Astrocyte (in vitro differentiated cells and primary cell): Measurements from ENCODE around the gene SETD7. TPM values are rescaled to one million over a fixed set of nuclear protein-coding genes. Genes with fewer than 3 reads are reported as not detected.

Experiments used
- DNase-seq: peaks from one replicate; pipeline ENCODE4 v3.0.0-alpha.2; 2010; ENCODE audit warnings: low read depth
- FAIRE-seq: peaks from 2 replicates; lab custom pipeline; 2011; peaks lifted over from hg19 to GRCh38; lab: Jason Lieb, UNC
- H2AFZ ChIP-seq: 2 replicates; pipeline ENCODE4 v1.6.0; 2012; ENCODE audit warnings: low read depth, low read length, inconsistent platforms
- H3K27ac ChIP-seq: 2 replicates; pipeline ENCODE4 v1.5.1; 2011; ENCODE audit warnings: low read depth, low read length, inconsistent platforms
- H3K27me3 ChIP-seq: 2 replicates; pipeline ENCODE4 v1.6.0; 2011; ENCODE audit warnings: low read length, inconsistent platforms; ENCODE audit not compliant: insufficient read depth
- H3K36me3 ChIP-seq: 2 replicates; pipeline ENCODE4 v1.5.1; 2011; ENCODE audit warnings: low read length, inconsistent platforms; ENCODE audit not compliant: insufficient read depth
- H3K4me1 ChIP-seq: 2 replicates; pipeline ENCODE4 v1.5.1; 2011; ENCODE audit warnings: low read length, inconsistent platforms; ENCODE audit not compliant: insufficient read depth
- H3K4me2 ChIP-seq: 2 replicates; pipeline ENCODE4 v1.6.0; 2012; ENCODE audit warnings: low read length, inconsistent platforms
- H3K4me3 ChIP-seq: 2 replicates; pipeline ENCODE4 v1.5.1; 2011; ENCODE audit warnings: low read depth, mild to moderate bottlenecking, low read length, inconsistent platforms; ENCODE audit not compliant: insufficient read depth
- H3K79me2 ChIP-seq: 2 replicates; pipeline ENCODE4 v1.6.0; 2012; ENCODE audit warnings: mild to moderate bottlenecking, low read length, inconsistent platforms; ENCODE audit not compliant: insufficient read depth
- H3K9ac ChIP-seq: 2 replicates; pipeline ENCODE4 v1.6.0; 2012; ENCODE audit warnings: mild to moderate bottlenecking, low read length, inconsistent platforms
- H3K9me3 ChIP-seq: 2 replicates; pipeline ENCODE4 v1.5.1; 2012; ENCODE audit warnings: low read depth, mild to moderate bottlenecking, low read length, inconsistent platforms; ENCODE audit not compliant: insufficient read depth
- H4K20me1 ChIP-seq: 2 replicates; pipeline ENCODE4 v1.6.0; 2012; ENCODE audit warnings: low read length, inconsistent platforms; ENCODE audit not compliant: insufficient read depth
- H3K27ac Mint-ChIP-seq: one replicate; pipeline ENCODE4 v1.8.0; 2021; ENCODE audit warnings: mild to moderate bottlenecking, mixed read lengths; ENCODE audit not compliant: unreplicated experiment
- H3K27me3 Mint-ChIP-seq: one replicate; pipeline ENCODE4 v1.8.0; 2021; ENCODE audit warnings: low read depth, mixed read lengths; ENCODE audit not compliant: unreplicated experiment
- H3K36me3 Mint-ChIP-seq: one replicate; pipeline ENCODE4 v1.8.0; 2021; ENCODE audit warnings: low read depth, mixed read lengths; ENCODE audit not compliant: unreplicated experiment
- H3K4me1 Mint-ChIP-seq: one replicate; pipeline ENCODE4 v1.8.0; 2021; ENCODE audit warnings: low read depth, mixed read lengths; ENCODE audit not compliant: unreplicated experiment
- H3K4me3 Mint-ChIP-seq: one replicate; pipeline ENCODE4 v1.8.0; 2021; ENCODE audit warnings: mild to moderate bottlenecking, moderate library complexity, mixed read lengths; ENCODE audit not compliant: unreplicated experiment
- H3K9me3 Mint-ChIP-seq: one replicate; pipeline ENCODE4 v1.8.0; 2021; ENCODE audit warnings: mild to moderate bottlenecking, mixed read lengths; ENCODE audit not compliant: unreplicated experiment
- EZH2 ChIP-seq: IDR thresholded peaks from 2 replicates; pipeline ENCODE4 v1.6.1; 2012; ENCODE audit warnings: mild to moderate bottlenecking, low read length, inconsistent platforms; ENCODE audit not compliant: insufficient read depth
- total RNA-seq: library from RNA; stranded (reverse); gene quantifications from 2 replicates; pipeline ENCODE4 v1.2.1, GENCODE V29; 2021
- TF ChIP-seq, protein P1 (sequence below): IDR thresholded peaks from 2 replicates; pipeline ENCODE4 v1.5.1; 2011; ENCODE audit warnings: low read depth, mild to moderate bottlenecking, inconsistent platforms, low read length, moderate library complexity; ENCODE audit not compliant: insufficient read depth

The SETD7 gene
- total RNA-seq, 1 donor from 2014 or later, result 55.0 TPM

DNA sequence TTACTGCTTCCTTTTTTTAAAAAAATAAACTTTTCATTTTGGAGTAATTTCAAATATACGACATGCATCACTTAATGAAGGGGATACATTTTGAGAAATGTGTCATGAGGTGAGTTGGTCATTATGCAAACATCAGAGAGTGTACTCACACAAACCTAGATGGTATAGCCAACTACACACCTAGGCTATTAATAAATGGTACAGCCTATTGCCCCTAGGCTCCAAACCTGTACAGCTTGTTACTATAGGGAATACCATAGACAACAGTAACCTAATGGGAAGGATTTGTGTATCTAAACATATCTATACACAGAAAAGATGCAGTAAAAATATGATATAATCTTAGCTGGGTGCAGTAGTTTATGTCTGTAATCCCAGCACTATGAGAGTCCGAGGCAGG lies 29.1 kb downstream of the SETD7 start:
- peaks cover 12% of the 10 kb centered on the region for H3K36me3 Mint-ChIP-seq
- Histone ChIP-seq H3K4me1 (no peaks in the 10 kb centered on the region), H3K27ac (no peak overlapping the region), H2AFZ (no peak overlapping the region), H3K27me3 (no peaks in the 10 kb centered on the region), H4K20me1 (peaks cover 23% of the 10 kb centered on the region), H3K36me3 (peaks cover 16% of the 10 kb centered on the region), H3K4me2 (no peak overlapping the region), H3K79me2 (no peaks in the 10 kb centered on the region), H3K9ac (no peak overlapping the region), H3K4me3 (no peak overlapping the region), H3K9me3 (no peaks in the 10 kb centered on the region)
- FAIRE-seq (no peak), DNase-seq (no peak)
- no peaks in the 10 kb centered on the region for H3K27me3 Mint-ChIP-seq
- peaks cover 25% of the 10 kb centered on the region for H3K4me1 Mint-ChIP-seq
- H3K27ac Mint-ChIP-seq, result no peak overlapping the region
- no peaks in the 10 kb centered on the region for H3K9me3 Mint-ChIP-seq
- TF ChIP-seq, protein P1, sequence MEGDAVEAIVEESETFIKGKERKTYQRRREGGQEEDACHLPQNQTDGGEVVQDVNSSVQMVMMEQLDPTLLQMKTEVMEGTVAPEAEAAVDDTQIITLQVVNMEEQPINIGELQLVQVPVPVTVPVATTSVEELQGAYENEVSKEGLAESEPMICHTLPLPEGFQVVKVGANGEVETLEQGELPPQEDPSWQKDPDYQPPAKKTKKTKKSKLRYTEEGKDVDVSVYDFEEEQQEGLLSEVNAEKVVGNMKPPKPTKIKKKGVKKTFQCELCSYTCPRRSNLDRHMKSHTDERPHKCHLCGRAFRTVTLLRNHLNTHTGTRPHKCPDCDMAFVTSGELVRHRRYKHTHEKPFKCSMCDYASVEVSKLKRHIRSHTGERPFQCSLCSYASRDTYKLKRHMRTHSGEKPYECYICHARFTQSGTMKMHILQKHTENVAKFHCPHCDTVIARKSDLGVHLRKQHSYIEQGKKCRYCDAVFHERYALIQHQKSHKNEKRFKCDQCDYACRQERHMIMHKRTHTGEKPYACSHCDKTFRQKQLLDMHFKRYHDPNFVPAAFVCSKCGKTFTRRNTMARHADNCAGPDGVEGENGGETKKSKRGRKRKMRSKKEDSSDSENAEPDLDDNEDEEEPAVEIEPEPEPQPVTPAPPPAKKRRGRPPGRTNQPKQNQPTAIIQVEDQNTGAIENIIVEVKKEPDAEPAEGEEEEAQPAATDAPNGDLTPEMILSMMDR, result no peak
- TF ChIP-seq EZH2, result no peak
- no peak overlapping the region for H3K4me3 Mint-ChIP-seq

DNA sequence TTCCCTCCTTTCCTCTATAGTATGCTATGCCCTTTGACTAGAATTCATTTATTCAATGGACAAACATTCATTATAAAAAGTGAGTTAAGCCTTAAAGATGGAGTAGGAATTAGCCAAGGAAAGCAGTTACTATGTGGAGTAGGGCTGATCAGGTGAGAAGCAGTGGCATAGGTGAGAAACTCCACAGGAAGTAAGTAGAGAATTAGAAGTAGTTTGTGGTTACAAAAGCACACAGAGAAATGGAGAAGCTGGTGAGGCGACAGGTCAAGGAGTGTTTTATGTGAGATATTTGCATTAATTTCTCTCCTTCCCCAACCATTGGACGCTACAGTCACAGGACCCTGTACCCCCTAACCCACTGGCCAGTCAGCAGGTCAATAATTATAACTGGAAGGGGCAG lies 30.6 kb downstream of the SETD7 start:
- Histone ChIP-seq H3K9ac (no peak overlapping the region), H3K27me3 (no peaks in the 10 kb centered on the region), H3K4me2 (no peak overlapping the region), H3K27ac (no peak overlapping the region), H3K4me1 (no peaks in the 10 kb centered on the region), H3K36me3 (peaks cover 28% of the 10 kb centered on the region), H3K9me3 (no peaks in the 10 kb centered on the region), H4K20me1 (peaks cover 19% of the 10 kb centered on the region), H3K4me3 (no peak overlapping the region), H3K79me2 (no peaks in the 10 kb centered on the region), H2AFZ (no peak overlapping the region)
- no peak for FAIRE-seq
- Mint-ChIP-seq H3K4me1 (peaks cover 25% of the 10 kb centered on the region), H3K9me3 (no peaks in the 10 kb centered on the region), H3K4me3 (no peak overlapping the region), H3K27ac (no peak overlapping the region), H3K36me3 (peaks cover 12% of the 10 kb centered on the region), H3K27me3 (no peaks in the 10 kb centered on the region)
- TF ChIP-seq, protein P1, result no peak
- no peak for TF ChIP-seq EZH2
- DNase-seq, result no peak

DNA sequence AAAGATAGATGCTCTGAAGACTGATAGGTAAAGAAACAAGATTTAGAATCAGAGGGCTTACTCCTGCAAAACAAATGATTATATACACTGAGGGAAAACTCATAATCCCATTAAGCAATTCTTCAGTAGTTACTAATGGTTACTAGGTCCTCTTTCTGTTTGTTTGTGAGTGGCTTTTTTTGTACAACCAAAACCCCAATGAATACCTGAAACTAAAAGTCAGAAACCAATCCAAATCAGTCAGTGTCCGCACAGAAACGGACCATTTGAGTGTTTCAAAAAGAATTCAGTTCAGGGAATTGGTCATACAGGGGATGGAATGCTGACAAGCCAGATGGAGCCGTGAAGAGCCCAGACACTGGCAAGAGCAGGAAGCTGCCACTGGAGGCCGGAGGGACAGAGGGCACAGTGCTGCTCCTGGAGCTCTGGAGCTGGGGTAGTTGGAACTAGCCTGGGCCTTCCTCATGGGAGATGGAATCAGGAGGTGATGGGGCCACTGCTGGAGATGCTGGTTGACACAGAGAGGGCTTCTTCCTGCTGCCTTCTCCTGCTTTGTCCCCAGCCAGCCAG lies 31.9 kb downstream of the SETD7 start:
- Mint-ChIP-seq H3K27me3 (no peaks in the 10 kb centered on the region), H3K9me3 (no peaks in the 10 kb centered on the region), H3K4me3 (no peak overlapping the region), H3K36me3 (peaks cover 15% of the 10 kb centered on the region), H3K27ac (peak overlapping the region; percentile 75), H3K4me1 (peaks cover 23% of the 10 kb centered on the region)
- Histone ChIP-seq H3K79me2 (no peaks in the 10 kb centered on the region), H3K4me3 (no peak overlapping the region), H3K27ac (no peak overlapping the region), H3K27me3 (no peaks in the 10 kb centered on the region), H3K9ac (no peak overlapping the region), H3K9me3 (no peaks in the 10 kb centered on the region), H4K20me1 (peaks cover 19% of the 10 kb centered on the region), H3K4me1 (no peaks in the 10 kb centered on the region), H3K36me3 (peaks cover 37% of the 10 kb centered on the region), H2AFZ (no peak overlapping the region), H3K4me2 (no peak overlapping the region)
- peak; percentile 16 for DNase-seq
- no peak for TF ChIP-seq EZH2
- TF ChIP-seq, protein P1, result no peak
- no peak for FAIRE-seq
